GM21367 (cell line): ENCODE results near the gene RILPL1.
A peak's percentile ranks its signal among the peaks of the same experiment; 100 is the strongest.
"Not testable (repeated sequence)": the region's sequence is repeated elsewhere in the genome, so short reads cannot be mapped to it uniquely, and the experiment has no call there.

ENCODE experiments used
- ATAC-seq: cut with Tn5 transposase; IDR thresholded peaks from one replicate; pipeline ENCODE4 v1.9.1; 2021; ENCODE audit not compliant: unreplicated experiment

RILPL1 gene

GRCh38 chr12:123433615-123434014, 99.9 kb downstream of the RILPL1 start:
- no peak for ATAC-seq

GRCh38 chr12:123431951-123432817, 101.3 kb downstream of the RILPL1 start:
- not testable (repeated sequence) for ATAC-seq

GRCh38 chr12:123429101-123429500, 104.4 kb downstream of the RILPL1 start:
- ATAC-seq = not testable (repeated sequence)

GRCh38 chr12:123428591-123428990, 104.9 kb downstream of the RILPL1 start:
- ATAC-seq = no peak

GRCh38 chr12:123427036-123427769, 106.3 kb downstream of the RILPL1 start:
- peak; percentile 89 for ATAC-seq

GRCh38 chr12:123421314-123421713, 112.2 kb downstream of the RILPL1 start:
- ATAC-seq = no peak
